ENCODE measurements around the gene CENPX. TPM values are rescaled to one million over a fixed set of nuclear protein-coding genes. Genes with fewer than 3 reads are reported as not detected.

CENPX gene
- total RNA-seq, 1 experiment from 2014 or later: 77.9 TPM

DNA sequence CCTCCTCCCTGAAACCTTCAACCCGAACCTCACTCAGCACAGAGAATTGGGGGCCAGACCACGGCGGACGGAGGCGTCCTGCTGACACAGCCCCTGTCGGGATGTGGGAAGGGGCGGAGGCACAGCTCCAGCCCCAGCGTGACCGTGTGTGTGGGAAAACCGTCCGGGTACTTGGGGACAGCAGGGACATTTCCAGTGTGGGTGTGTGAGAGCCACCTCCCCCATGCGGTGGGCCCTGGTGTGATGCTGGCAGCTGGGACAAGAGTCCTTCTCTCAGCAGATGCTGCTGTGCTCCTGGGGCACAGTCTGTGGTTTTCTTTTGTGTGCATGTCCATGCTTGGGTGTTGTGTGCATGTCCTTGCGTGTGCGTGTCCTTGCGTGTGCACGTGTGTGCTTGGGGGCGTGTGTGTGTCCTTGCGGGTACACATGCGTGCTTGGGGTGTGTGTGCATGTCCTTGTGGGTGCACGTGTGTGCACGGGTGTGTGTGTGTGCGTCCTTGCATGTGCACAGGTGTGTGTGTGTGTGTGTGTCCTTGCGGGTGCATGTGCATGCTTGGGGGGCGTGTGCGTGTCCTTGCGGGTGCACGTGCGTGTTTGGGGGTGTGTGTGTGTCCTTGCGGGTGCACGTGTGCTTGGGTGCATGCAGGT, 16.9 kb downstream of the CENPX start:
- Mint-ChIP-seq H3K4me1 (no peaks in the 10 kb centered on the region), H3K4me3 (no peak overlapping the region; a peak in 2 of 5 replicates), H3K9me3 (no peaks in the 10 kb centered on the region), H3K27ac (peak overlapping the region in 1 of 3 experiments; percentile 63; a peak in 3 of 7 replicates), H3K36me3 (ENCODE audit: insufficient read depth in 1 of 3, low read depth in 3 of 3) (no peaks in the 10 kb centered on the region), H3K27me3 (ENCODE audit: low read depth) (no peaks in the 10 kb centered on the region; the same call in 1 of the 2 replicates)
- Histone ChIP-seq H4K5ac (ENCODE audit: insufficient read length, low read depth, low read length) (no peak overlapping the region), H2BK120ac (ENCODE audit: low read depth, low read length, poor library complexity, severe bottlenecking) (no peak overlapping the region), H3K56ac (ENCODE audit: insufficient read length, low read depth, low read length) (no peak overlapping the region), H3K9ac (ENCODE audit: extremely low read depth, insufficient read length, low read length) (no peak overlapping the region), H3K4me2 (ENCODE audit: insufficient read depth, insufficient read length, low read length) (no peak overlapping the region), H3K79me1 (ENCODE audit: insufficient read depth, low read depth, low read length, poor library complexity, severe bottlenecking) (no peaks in the 10 kb centered on the region), H4K8ac (replicated peaks; ENCODE audit: insufficient read length, low read depth, low read length) (no peak overlapping the region), H3K18ac (ENCODE audit: insufficient read length, low read depth, low read length) (no peak overlapping the region), H3K27me3 (ENCODE audit: insufficient read depth, low read length) (no peaks in the 10 kb centered on the region), H4K91ac (ENCODE audit: insufficient read length, low read depth, low read length) (no peak overlapping the region), H3K23me2 (ENCODE audit: insufficient read length, low read depth, low read length, poor library complexity, severe bottlenecking) (no peaks in the 10 kb centered on the region), H2BK20ac (ENCODE audit: low read depth, low read length, poor library complexity, severe bottlenecking) (no peak overlapping the region), H3T11ph (ENCODE audit: low read length) (no peak overlapping the region), H3K4ac (ENCODE audit: low read depth, low read length) (no peak overlapping the region), H3K23ac (ENCODE audit: insufficient read length, low read depth, low read length) (no peak overlapping the region), H2BK5ac (ENCODE audit: insufficient read length, low read length) (no peak overlapping the region), H3K14ac (ENCODE audit: insufficient read depth, low read length) (no peak overlapping the region), H3K4me1 (ENCODE audit: insufficient read depth, low read length) (no peaks in the 10 kb centered on the region), H2AFZ (ENCODE audit: low read length) (no peak overlapping the region), H4K20me1 (ENCODE audit: control insufficient read depth, insufficient read depth, insufficient read length) (no peaks in the 10 kb centered on the region), H3K9me3 (ENCODE audit: control insufficient read depth, low read depth, low read length) (no peaks in the 10 kb centered on the region), H2AK5ac (ENCODE audit: insufficient read length, low read length) (no peak overlapping the region), H3K79me2 (ENCODE audit: insufficient read depth, low read length) (no peaks in the 10 kb centered on the region), H3K27ac (ENCODE audit: insufficient read length, low read depth, low read length) (no peak overlapping the region), H2BK12ac (ENCODE audit: insufficient read length, low read depth, low read length) (no peak overlapping the region), H2BK15ac (ENCODE audit: low read depth, low read length) (no peak overlapping the region)
- no peak for DNase-seq
- TF ChIP-seq, protein P1, sequence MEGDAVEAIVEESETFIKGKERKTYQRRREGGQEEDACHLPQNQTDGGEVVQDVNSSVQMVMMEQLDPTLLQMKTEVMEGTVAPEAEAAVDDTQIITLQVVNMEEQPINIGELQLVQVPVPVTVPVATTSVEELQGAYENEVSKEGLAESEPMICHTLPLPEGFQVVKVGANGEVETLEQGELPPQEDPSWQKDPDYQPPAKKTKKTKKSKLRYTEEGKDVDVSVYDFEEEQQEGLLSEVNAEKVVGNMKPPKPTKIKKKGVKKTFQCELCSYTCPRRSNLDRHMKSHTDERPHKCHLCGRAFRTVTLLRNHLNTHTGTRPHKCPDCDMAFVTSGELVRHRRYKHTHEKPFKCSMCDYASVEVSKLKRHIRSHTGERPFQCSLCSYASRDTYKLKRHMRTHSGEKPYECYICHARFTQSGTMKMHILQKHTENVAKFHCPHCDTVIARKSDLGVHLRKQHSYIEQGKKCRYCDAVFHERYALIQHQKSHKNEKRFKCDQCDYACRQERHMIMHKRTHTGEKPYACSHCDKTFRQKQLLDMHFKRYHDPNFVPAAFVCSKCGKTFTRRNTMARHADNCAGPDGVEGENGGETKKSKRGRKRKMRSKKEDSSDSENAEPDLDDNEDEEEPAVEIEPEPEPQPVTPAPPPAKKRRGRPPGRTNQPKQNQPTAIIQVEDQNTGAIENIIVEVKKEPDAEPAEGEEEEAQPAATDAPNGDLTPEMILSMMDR (conservative IDR thresholded peaks at IDR 0.05): no peak
- no CpG with 5 or more reads among the region's 30 CpGs for WGBS (ENCODE audit: extremely low coverage, insufficient read length, low lambda C conversion rate)

Data from H9 (cell line).